HCT116 (cell line): ENCODE results near the gene HS6ST1. TPM values are rescaled to one million over a fixed set of nuclear protein-coding genes. Genes with fewer than 3 reads are reported as not detected.

Experiments used
- ATAC-seq: fragments of 200-7000 bp; cut with Tn5 transposase; 2 replicates; pipeline ENCODE4 v1.9.1; 2020; ENCODE audit warnings: mild to moderate bottlenecking, moderate library complexity
- BruUV-seq: library from RNA; stranded (reverse); fragments of 400-500 nt; replicated peaks from 2 replicates; lab custom pipeline; 2021; lab: Mats Ljungman, UMichigan
- CTCF ChIA-PET: fragments of 300-600 bp; sonication (Branson Sonifier 250); formaldehyde crosslinking; loops from one replicate; lab custom pipeline; 2021; ENCODE audit warnings: antibody characterized with exemption; lab: Charles Lee
- POLR2A ChIA-PET: fragments of 300-600, 350-600 bp; sonication (Branson Sonifier 250); formaldehyde crosslinking; loops from one replicate; lab custom pipeline; 2021; ENCODE audit warnings: antibody characterized with exemption; lab: Charles Lee
- RAD21 ChIA-PET, 2 experiments: fragments of 300-600 bp; sonication (Branson Sonifier 250); formaldehyde crosslinking; loops; one replicate each; lab custom pipeline; 2023; ENCODE audit warnings: low total read pairs in 2 of 2; ENCODE audit not compliant: uncharacterized antibody in 2 of 2, unreplicated experiment in 2 of 2, low non-redundant PET in 1 of 2; lab: Charles Lee
- DNase-seq: peaks from one replicate; pipeline ENCODE4 v3.0.0-alpha.2; 2010; ENCODE audit warnings: low read depth, low spot score
- H2AFZ ChIP-seq: fragments of 200-600 bp; shearing (Covaris generic), sonication (generic); 2 replicates; pipeline ENCODE4 v1.6.1; 2017; ENCODE audit warnings: low read depth, mixed run types, mixed read lengths, antibody characterized with exemption, low read length; ENCODE audit not compliant: poor library complexity, severe bottlenecking
- H3K27ac ChIP-seq: 2 replicates; pipeline ENCODE4 v1.5.1; 2012; ENCODE audit warnings: low read depth, low read length
- H3K27me3 ChIP-seq: fragments of 200-600 bp; sonication (generic); 2 replicates; pipeline ENCODE4 v1.6.1; 2016; ENCODE audit warnings: mixed run types, low read length, mixed read lengths; ENCODE audit not compliant: insufficient read depth
- H3K36me3 ChIP-seq, 2 experiments: fragments of 200-500 bp in 1 of 2; fragments of 200-600 bp in 1 of 2; sonication (Bioruptor generic) in 1 of 2; sonication (generic) in 1 of 2; 2 replicates each; pipeline versions ENCODE4 v1.5.1 to v1.6.1; 2014 to 2016; ENCODE audit warnings: low read length in 2 of 2, inconsistent platforms in 1 of 2, mixed read lengths in 1 of 2, mixed run types in 1 of 2; ENCODE audit not compliant: insufficient read depth in 2 of 2, control insufficient read depth in 1 of 2
- H3K4me1 ChIP-seq, 2 experiments: fragments of 200-600 bp in 1 of 2; sonication (generic) in 1 of 2; 2 replicates each; pipeline versions ENCODE4 v1.5.1 to v1.6.1; 2012 to 2017; ENCODE audit warnings: low read length in 2 of 2, inconsistent platforms in 1 of 2, mild to moderate bottlenecking in 1 of 2, mixed read lengths in 1 of 2, mixed run types in 1 of 2, moderate library complexity in 1 of 2; ENCODE audit not compliant: insufficient read depth in 2 of 2, control insufficient read depth in 1 of 2
- H3K4me2 ChIP-seq: fragments of 200-600 bp; sonication (generic); 2 replicates; pipeline ENCODE4 v1.6.1; 2017; ENCODE audit warnings: mixed run types, low read length, mixed read lengths
- H3K4me3 ChIP-seq, 2 experiments: fragments of 200-600 bp in 1 of 2; sonication (generic) in 1 of 2; replicated peaks in 1 of 2; 2 replicates each; pipeline ENCODE4 v1.5.1; 2011 to 2016; ENCODE audit warnings: low read length in 2 of 2, control low read depth in 1 of 2, low read depth in 1 of 2, mild to moderate bottlenecking in 1 of 2, mixed read lengths in 1 of 2, mixed run types in 1 of 2
- H3K79me2 ChIP-seq: fragments of 200-600 bp; sonication (generic); 2 replicates; pipeline ENCODE4 v1.6.1; 2017; ENCODE audit warnings: mild to moderate bottlenecking, mixed run types, low read length, moderate library complexity, mixed read lengths; ENCODE audit not compliant: insufficient read depth
- H3K9ac ChIP-seq: fragments of 200-600 bp; sonication (generic); 2 replicates; pipeline ENCODE4 v1.6.1; 2016; ENCODE audit warnings: low read length, mixed read lengths
- H3K9me2 ChIP-seq: fragments of 200-600 bp; sonication (generic), shearing (Covaris generic); 2 replicates; pipeline ENCODE4 v1.6.1; 2017; ENCODE audit warnings: mixed run types, mild to moderate bottlenecking, moderate library complexity; ENCODE audit not compliant: insufficient read depth
- H3K9me3 ChIP-seq, 2 experiments: fragments of 200-500 bp in 1 of 2; fragments of 200-600 bp in 1 of 2; sonication (Bioruptor generic) in 1 of 2; sonication (generic) in 1 of 2; 2 replicates each; pipeline ENCODE4 v1.6.1; 2014 to 2017; ENCODE audit warnings: low read length in 2 of 2, mixed read lengths in 2 of 2, inconsistent platforms in 1 of 2, low read depth in 1 of 2, mild to moderate bottlenecking in 1 of 2, mixed run types in 1 of 2, moderate library complexity in 1 of 2; ENCODE audit not compliant: control insufficient read depth in 1 of 2, insufficient read depth in 1 of 2
- H4K20me1 ChIP-seq: fragments of 200-600 bp; sonication (generic), shearing (Covaris generic); 2 replicates; pipeline ENCODE4 v1.6.1; 2017; ENCODE audit warnings: mixed run types, mild to moderate bottlenecking, moderate library complexity; ENCODE audit not compliant: insufficient read depth
- CBX3 ChIP-seq: IDR thresholded peaks from 2 replicates; pipeline ENCODE4 v1.6.1; 2012; ENCODE audit warnings: low read depth
- ELF1 ChIP-seq: IDR thresholded peaks from 2 replicates; pipeline ENCODE4 v1.6.1; 2012; ENCODE audit warnings: low read depth, borderline replicate concordance
- EZH2phosphoT487 ChIP-seq: fragments of 200-600 bp; IDR thresholded peaks from 2 replicates; pipeline ENCODE4 v1.6.1; 2018; ENCODE audit warnings: antibody characterized with exemption, borderline replicate concordance
- FOSL1 ChIP-seq: IDR thresholded peaks from 2 replicates; pipeline ENCODE4 v1.6.1; 2012; ENCODE audit warnings: low read depth
- SRF ChIP-seq: IDR thresholded peaks from 2 replicates; pipeline ENCODE4 v1.6.1; 2012; ENCODE audit warnings: low read depth
- YY1 ChIP-seq: IDR thresholded peaks from 2 replicates; pipeline ENCODE4 v1.6.1; 2011; ENCODE audit warnings: low read length, low read depth, moderate library complexity, mild to moderate bottlenecking; ENCODE audit not compliant: insufficient replicate concordance; ENCODE audit errors: extremely low read depth
- ZFX ChIP-seq: fragments of 450-650 bp; IDR thresholded peaks from 2 replicates; pipeline ENCODE4 v1.6.1; 2017
- intact Hi-C: fragments of 100-400 bp; cut with micrococcal nuclease; formaldehyde crosslinking; loops from 2 replicates; pipeline ENCODE4 v1.10.0; 2022
- total RNA-seq: library from RNA; stranded (reverse); gene quantifications from one replicate; pipeline ENCODE4 v1.2.1, GENCODE V29; 2021; ENCODE audit not compliant: unreplicated experiment
- TF ChIP-seq, protein P1 (sequence below): IDR thresholded peaks from 2 replicates; pipeline ENCODE4 v1.6.1; 2012; ENCODE audit warnings: low read depth

Gene HS6ST1
- total RNA-seq, 1 experiment from 2014 or later = 35.0 TPM

DNA sequence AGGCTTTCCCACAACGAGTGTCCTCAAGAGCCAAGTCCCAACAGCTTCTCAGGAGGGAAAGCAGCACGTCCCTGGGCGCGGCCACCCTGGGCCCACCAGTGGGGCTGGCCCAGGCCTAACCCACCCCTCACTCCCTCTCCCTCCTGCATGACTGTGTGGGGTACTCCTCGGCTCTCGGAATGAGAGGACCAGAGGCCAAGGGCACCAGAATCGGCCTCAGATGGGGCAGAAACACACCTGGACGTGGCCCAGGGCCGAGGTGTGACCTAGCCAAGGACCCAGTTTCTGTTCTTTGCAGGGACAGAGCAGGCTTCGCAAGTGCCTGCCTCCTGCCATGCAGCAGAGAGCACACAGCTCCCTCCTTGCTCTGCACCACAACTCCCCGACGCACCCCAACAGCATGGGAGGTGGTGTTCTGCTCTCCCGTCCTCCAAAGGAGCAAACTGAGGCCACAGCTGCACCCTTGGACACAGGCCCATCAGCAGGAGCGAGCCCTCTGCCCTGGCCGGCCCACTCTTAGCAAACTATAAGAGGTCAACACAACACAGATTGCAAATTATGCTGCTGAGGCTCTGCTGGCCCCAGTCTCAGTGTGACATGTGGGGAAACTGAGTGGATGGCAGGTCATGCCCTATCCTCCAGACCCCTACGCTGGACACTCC lies 19.7 kb downstream of the HS6ST1 start:
- CTCF ChIA-PET = no interaction called here
- Histone ChIP-seq H3K27me3 (no peaks in the 10 kb centered on the region), H3K9me3 (no peaks in the 10 kb centered on the region), H3K36me3 (no peaks in the 10 kb centered on the region), H3K4me3 (no peak overlapping the region), H3K27ac (no peak overlapping the region; the same call in 1 of the 2 replicates), H2AFZ (no peak overlapping the region), H3K9me2 (no peaks in the 10 kb centered on the region), H4K20me1 (no peaks in the 10 kb centered on the region), H3K4me2 (no peak overlapping the region), H3K79me2 (peaks cover 90% of the 10 kb centered on the region), H3K9ac (no peak overlapping the region), H3K4me1 (peaks cover 2 to 24% of the 10 kb centered on the region in 2 experiments; a peak in 2 of 4 replicates)
- ATAC-seq (no peak), DNase-seq (no peak)
- POLR2A ChIA-PET = no interaction called here
- intact Hi-C loops = no loop called here
- BruUV-seq = no TSS peak
- RAD21 ChIA-PET = no interaction called here
- TF ChIP-seq ELF1 = no peak
- TF ChIP-seq YY1 = no peak
- TF ChIP-seq CBX3 = no peak
- TF ChIP-seq ZFX = no peak
- TF ChIP-seq SRF = no peak
- TF ChIP-seq EZH2phosphoT487 = no peak
- no peak for TF ChIP-seq FOSL1
- TF ChIP-seq, protein P1, sequence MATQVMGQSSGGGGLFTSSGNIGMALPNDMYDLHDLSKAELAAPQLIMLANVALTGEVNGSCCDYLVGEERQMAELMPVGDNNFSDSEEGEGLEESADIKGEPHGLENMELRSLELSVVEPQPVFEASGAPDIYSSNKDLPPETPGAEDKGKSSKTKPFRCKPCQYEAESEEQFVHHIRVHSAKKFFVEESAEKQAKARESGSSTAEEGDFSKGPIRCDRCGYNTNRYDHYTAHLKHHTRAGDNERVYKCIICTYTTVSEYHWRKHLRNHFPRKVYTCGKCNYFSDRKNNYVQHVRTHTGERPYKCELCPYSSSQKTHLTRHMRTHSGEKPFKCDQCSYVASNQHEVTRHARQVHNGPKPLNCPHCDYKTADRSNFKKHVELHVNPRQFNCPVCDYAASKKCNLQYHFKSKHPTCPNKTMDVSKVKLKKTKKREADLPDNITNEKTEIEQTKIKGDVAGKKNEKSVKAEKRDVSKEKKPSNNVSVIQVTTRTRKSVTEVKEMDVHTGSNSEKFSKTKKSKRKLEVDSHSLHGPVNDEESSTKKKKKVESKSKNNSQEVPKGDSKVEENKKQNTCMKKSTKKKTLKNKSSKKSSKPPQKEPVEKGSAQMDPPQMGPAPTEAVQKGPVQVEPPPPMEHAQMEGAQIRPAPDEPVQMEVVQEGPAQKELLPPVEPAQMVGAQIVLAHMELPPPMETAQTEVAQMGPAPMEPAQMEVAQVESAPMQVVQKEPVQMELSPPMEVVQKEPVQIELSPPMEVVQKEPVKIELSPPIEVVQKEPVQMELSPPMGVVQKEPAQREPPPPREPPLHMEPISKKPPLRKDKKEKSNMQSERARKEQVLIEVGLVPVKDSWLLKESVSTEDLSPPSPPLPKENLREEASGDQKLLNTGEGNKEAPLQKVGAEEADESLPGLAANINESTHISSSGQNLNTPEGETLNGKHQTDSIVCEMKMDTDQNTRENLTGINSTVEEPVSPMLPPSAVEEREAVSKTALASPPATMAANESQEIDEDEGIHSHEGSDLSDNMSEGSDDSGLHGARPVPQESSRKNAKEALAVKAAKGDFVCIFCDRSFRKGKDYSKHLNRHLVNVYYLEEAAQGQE = no peak
